B cell (primary cell): ENCODE results near the gene PHTF2.

Experiments
- EZH2 ChIP-seq: IDR thresholded peaks from 2 replicates; pipeline ENCODE4 v1.6.1; 2012; ENCODE audit warnings: borderline replicate concordance, low read depth, mild to moderate bottlenecking, moderate library complexity, low read length; ENCODE audit not compliant: insufficient read depth, poor library complexity, severe bottlenecking
- TF ChIP-seq, protein P1 (sequence below): fragments of 200-600 bp; IDR thresholded peaks from one replicate; pipeline ENCODE4 v1.8.0; 2022; ENCODE audit warnings: antibody characterized with exemption, mild to moderate bottlenecking

DNA sequence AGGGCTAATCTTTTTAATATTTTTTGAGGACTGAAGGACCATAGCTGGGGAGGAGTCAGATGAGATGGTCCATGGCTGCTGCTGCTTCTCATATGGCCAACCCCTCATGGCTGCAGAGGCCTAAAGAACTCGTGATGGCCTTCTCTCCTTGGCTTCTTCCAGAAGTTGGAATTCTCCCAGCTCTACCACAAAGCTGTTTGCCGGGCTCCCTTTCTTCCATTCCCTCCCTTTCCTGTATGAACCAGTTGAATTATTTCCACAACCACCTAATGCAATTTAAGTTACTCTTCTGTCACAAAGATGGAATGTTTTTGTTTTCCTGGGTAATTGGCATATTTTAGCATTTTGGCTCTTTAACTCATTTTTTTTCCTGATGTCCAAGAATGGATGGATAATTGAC, 80.7 kb downstream of the PHTF2 start:
- TF ChIP-seq, protein P1, sequence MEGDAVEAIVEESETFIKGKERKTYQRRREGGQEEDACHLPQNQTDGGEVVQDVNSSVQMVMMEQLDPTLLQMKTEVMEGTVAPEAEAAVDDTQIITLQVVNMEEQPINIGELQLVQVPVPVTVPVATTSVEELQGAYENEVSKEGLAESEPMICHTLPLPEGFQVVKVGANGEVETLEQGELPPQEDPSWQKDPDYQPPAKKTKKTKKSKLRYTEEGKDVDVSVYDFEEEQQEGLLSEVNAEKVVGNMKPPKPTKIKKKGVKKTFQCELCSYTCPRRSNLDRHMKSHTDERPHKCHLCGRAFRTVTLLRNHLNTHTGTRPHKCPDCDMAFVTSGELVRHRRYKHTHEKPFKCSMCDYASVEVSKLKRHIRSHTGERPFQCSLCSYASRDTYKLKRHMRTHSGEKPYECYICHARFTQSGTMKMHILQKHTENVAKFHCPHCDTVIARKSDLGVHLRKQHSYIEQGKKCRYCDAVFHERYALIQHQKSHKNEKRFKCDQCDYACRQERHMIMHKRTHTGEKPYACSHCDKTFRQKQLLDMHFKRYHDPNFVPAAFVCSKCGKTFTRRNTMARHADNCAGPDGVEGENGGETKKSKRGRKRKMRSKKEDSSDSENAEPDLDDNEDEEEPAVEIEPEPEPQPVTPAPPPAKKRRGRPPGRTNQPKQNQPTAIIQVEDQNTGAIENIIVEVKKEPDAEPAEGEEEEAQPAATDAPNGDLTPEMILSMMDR, result no peak
- TF ChIP-seq EZH2, result no peak
